K562 (cell line): Measurements from ENCODE around the gene G6PC3. TPM values are rescaled to one million over a fixed set of nuclear protein-coding genes. Genes with fewer than 3 reads are reported as not detected.

Experiments
- EGR1 ChIP-seq: fragments of 450-650 bp; conservative IDR thresholded peaks from 2 replicates; pipeline ENCODE4 v1.6.1; 2017; ENCODE audit warnings: mild to moderate bottlenecking
- HOXB6 ChIP-seq: fragments of 250-450 bp; sonication (Bioruptor Pico); IDR thresholded peaks from 2 replicates; pipeline ENCODE4 v1.5.1; 2022; ENCODE audit warnings: mild to moderate bottlenecking, borderline replicate concordance
- KHSRP ChIP-seq: fragments of 450-650 bp; IDR thresholded peaks from 2 replicates; pipeline ENCODE4 v1.6.1; 2017
- LARP7 ChIP-seq: fragments of 450-650 bp; IDR thresholded peaks from 2 replicates; pipeline ENCODE4 v1.6.1; 2016
- SLC30A9 ChIP-seq: fragments of 250-450 bp; sonication (Bioruptor Pico); IDR thresholded peaks from 2 replicates; pipeline ENCODE4 v1.8.0; 2022; ENCODE audit warnings: mild to moderate bottlenecking, moderate library complexity
- SNRNP70 ChIP-seq: fragments of 200-400 bp; formaldehyde crosslinking; optimal IDR thresholded peaks from 2 replicates; pipeline ENCODE3; 2017; ENCODE audit warnings: low read depth, low read length
- SP2 ChIP-seq: IDR thresholded peaks from 2 replicates; pipeline ENCODE4 v1.6.1; 2011; ENCODE audit warnings: mild to moderate bottlenecking, low read depth, low read length, moderate library complexity; ENCODE audit not compliant: poor library complexity, severe bottlenecking; ENCODE audit errors: extremely low read depth
- VEZF1 ChIP-seq: fragments of 200-800 bp; sonication (Bioruptor generic); IDR thresholded peaks from 2 replicates; pipeline ENCODE4 v1.6.1; 2017; ENCODE audit warnings: missing genetic modification characterization, missing compliant biosample characterization
- ZBTB40 ChIP-seq, 2 experiments: fragments of 450-650 bp in 1 of 2; sonication (generic) in 1 of 2; formaldehyde crosslinking in 1 of 2; IDR thresholded peaks; 2 replicates each; pipeline versions ENCODE4 v1.7.1 to v1.9.0; 2016 to 2022; ENCODE audit warnings: inconsistent platforms in 1 of 2, mild to moderate bottlenecking in 1 of 2, missing genetic modification reagents in 1 of 2
- polyA plus RNA-seq, 8 experiments: library from polyadenylated mRNA; depleted of rRNA in 4 of 8; stranded (reverse) in 5 of 8; unstranded in 3 of 8; fragments of >200 nt; fragmentation: Nextera tagmentation in 2 of 8; fragmentation: Illumina TruSeq in 1 of 8; extraction: Ambion mirVana in 2 of 8; extraction: Trizol in 1 of 8; gene quantifications; 2 replicates each; pipeline versions ENCODE4 v1.2.1 to v1.2.3, GENCODE V29; 2011 to 2014; ENCODE audit warnings: inconsistent platforms in 1 of 8, missing spikeins in 1 of 8
- total RNA-seq, 7 experiments: library from RNA; depleted of rRNA in 6 of 7; stranded (reverse); fragments of >200 nt in 6 of 7; fragmentation: Illumina TruSeq in 2 of 7; extraction: Trizol in 2 of 7; gene quantifications; 2 replicates each; pipeline versions ENCODE4 v1.2.1 to v1.2.3, GENCODE V29; 2011 to 2021; ENCODE audit warnings: low replicate concordance in 1 of 7
- TF ChIP-seq, protein P1 (sequence below): sonication (generic); formaldehyde crosslinking; IDR thresholded peaks from 2 replicates; pipeline ENCODE4 v1.8.0; 2022; ENCODE audit warnings: mild to moderate bottlenecking, missing genetic modification reagents

Gene G6PC3
- total and polyA plus RNA-seq, 9 of the 15 experiments (the other 6 are each of a cell fraction or from before 2014, with no cell fraction given) = 10.4 to 57.8 (median 31.1) TPM

- TF ChIP-seq, protein P1, sequence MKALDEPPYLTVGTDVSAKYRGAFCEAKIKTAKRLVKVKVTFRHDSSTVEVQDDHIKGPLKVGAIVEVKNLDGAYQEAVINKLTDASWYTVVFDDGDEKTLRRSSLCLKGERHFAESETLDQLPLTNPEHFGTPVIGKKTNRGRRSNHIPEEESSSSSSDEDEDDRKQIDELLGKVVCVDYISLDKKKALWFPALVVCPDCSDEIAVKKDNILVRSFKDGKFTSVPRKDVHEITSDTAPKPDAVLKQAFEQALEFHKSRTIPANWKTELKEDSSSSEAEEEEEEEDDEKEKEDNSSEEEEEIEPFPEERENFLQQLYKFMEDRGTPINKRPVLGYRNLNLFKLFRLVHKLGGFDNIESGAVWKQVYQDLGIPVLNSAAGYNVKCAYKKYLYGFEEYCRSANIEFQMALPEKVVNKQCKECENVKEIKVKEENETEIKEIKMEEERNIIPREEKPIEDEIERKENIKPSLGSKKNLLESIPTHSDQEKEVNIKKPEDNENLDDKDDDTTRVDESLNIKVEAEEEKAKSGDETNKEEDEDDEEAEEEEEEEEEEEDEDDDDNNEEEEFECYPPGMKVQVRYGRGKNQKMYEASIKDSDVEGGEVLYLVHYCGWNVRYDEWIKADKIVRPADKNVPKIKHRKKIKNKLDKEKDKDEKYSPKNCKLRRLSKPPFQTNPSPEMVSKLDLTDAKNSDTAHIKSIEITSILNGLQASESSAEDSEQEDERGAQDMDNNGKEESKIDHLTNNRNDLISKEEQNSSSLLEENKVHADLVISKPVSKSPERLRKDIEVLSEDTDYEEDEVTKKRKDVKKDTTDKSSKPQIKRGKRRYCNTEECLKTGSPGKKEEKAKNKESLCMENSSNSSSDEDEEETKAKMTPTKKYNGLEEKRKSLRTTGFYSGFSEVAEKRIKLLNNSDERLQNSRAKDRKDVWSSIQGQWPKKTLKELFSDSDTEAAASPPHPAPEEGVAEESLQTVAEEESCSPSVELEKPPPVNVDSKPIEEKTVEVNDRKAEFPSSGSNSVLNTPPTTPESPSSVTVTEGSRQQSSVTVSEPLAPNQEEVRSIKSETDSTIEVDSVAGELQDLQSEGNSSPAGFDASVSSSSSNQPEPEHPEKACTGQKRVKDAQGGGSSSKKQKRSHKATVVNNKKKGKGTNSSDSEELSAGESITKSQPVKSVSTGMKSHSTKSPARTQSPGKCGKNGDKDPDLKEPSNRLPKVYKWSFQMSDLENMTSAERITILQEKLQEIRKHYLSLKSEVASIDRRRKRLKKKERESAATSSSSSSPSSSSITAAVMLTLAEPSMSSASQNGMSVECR (CRISPR knock-in tag) = peak; percentile 98
- 0 out of 2 replicates have a peak, but pooled peaks have one; percentile 31 for TF ChIP-seq EGR1
- no peak for TF ChIP-seq SLC30A9
- no peak for TF ChIP-seq SNRNP70
- no peak for TF ChIP-seq KHSRP
- peak; percentile 78 for TF ChIP-seq VEZF1 (CRISPR knock-in tag)
- TF ChIP-seq ZBTB40 (IDR thresholded peaks at IDR 0.05) = peak; percentile 88
- TF ChIP-seq ZBTB40 (CRISPR knock-in tag; IDR thresholded peaks at IDR 0.05) = no peak
- TF ChIP-seq LARP7 = 0 out of 2 replicates have a peak, but pooled peaks have one; percentile 46
- TF ChIP-seq HOXB6 (CRISPR knock-in tag) = no peak
- no peak for TF ChIP-seq SP2
These were observed at the start of gene G6PC3 (continued) for GRCh38 chr17:44070455-44071197.
